Measurements from ENCODE around the gene SLC6A15.

DNA sequence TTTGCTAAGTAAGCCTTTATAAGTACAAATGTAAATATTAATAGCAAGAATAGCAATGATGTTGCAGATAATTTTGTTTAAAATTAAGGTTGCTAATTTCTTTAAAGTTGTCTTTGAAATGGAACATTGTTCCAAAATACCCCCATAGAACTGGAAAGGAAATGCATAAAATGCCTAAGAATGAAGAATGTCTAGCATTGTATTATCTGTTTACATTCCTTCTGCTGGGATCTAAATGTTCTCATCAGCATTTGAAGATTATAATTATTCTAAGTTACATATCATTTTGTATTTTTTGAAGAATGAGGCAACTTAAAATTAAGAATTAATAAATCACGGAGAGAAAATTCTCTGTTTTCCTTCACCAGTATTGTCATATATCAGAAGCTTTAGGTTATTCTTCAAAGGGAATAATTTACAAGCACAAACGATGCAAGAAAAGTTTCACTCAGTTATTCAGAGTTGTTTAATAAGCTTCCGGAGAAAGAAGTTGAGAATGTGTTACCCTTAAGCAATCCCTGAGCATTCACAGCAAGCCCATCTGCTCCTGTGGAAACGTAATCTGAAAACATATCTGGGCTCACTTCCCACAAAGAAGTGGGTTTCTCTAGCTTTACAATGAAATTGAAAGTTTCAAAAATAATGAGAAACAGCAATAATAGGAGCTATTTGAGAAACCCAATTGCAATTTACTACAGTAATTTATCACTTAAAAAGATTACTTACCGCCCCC lies 21.3 kb downstream of the SLC6A15 start:
- TF ChIP-seq, protein P1, sequence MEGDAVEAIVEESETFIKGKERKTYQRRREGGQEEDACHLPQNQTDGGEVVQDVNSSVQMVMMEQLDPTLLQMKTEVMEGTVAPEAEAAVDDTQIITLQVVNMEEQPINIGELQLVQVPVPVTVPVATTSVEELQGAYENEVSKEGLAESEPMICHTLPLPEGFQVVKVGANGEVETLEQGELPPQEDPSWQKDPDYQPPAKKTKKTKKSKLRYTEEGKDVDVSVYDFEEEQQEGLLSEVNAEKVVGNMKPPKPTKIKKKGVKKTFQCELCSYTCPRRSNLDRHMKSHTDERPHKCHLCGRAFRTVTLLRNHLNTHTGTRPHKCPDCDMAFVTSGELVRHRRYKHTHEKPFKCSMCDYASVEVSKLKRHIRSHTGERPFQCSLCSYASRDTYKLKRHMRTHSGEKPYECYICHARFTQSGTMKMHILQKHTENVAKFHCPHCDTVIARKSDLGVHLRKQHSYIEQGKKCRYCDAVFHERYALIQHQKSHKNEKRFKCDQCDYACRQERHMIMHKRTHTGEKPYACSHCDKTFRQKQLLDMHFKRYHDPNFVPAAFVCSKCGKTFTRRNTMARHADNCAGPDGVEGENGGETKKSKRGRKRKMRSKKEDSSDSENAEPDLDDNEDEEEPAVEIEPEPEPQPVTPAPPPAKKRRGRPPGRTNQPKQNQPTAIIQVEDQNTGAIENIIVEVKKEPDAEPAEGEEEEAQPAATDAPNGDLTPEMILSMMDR (IDR thresholded peaks at IDR 0.05) = no peak
- no peak for TF ChIP-seq POLR2A (IDR thresholded peaks at IDR 0.05)
- TF ChIP-seq EP300 (IDR thresholded peaks at IDR 0.05) = no peak
- no peak for TF ChIP-seq POLR2AphosphoS5 (IDR thresholded peaks at IDR 0.05)
